GM12878 (cell line): ENCODE results near the gene ANKRD6. TPM values are rescaled to one million over a fixed set of nuclear protein-coding genes. Genes with fewer than 3 reads are reported as not detected.

Source experiments
- ATAC-seq: fragments of 200-7000 bp; cut with Tn5 transposase; 3 replicates; pipeline ENCODE4 v1.9.1; 2020; ENCODE audit warnings: mild to moderate bottlenecking, moderate library complexity
- BruUV-seq: library from RNA; stranded (reverse); fragments of 400-500 nt; replicated peaks from 2 replicates; lab custom pipeline; 2021; lab: Mats Ljungman, UMichigan
- CTCF ChIA-PET: fragments of 300-600 bp; sonication (Branson Sonifier 250); formaldehyde crosslinking; extraction: SDS; loops from one replicate; lab custom pipeline; 2021; ENCODE audit warnings: inconsistent platforms; lab: Yijun Ruan, JAX
- POLR2A ChIA-PET: fragments of 350-600 bp; formaldehyde crosslinking; extraction: SDS; loops from one replicate; lab custom pipeline; 2021; ENCODE audit warnings: inconsistent platforms; lab: Charles Lee
- RAD21 ChIA-PET: fragments of 300-600 bp; sonication (Branson Sonifier 250); formaldehyde crosslinking; loops from one replicate; lab custom pipeline; 2023; ENCODE audit warnings: antibody characterized with exemption; ENCODE audit not compliant: unreplicated experiment; lab: Charles Lee
- SMC1A ChIA-PET: fragments of 300-600 bp; sonication (Branson Sonifier 250); formaldehyde crosslinking; loops from one replicate; lab custom pipeline; 2023; ENCODE audit not compliant: unreplicated experiment, uncharacterized antibody; lab: Charles Lee
- DNase-seq: peaks from one replicate; pipeline ENCODE4 v3.0.0-alpha.2; 2011; ENCODE audit warnings: low read depth, low spot score
- FAIRE-seq: peaks from 3 replicates; lab custom pipeline; 2011; peaks lifted over from hg19 to GRCh38; lab: Jason Lieb, UNC
- H2AFZ ChIP-seq: 2 replicates; pipeline ENCODE4 v1.6.0; 2011; ENCODE audit warnings: low read depth, low read length, control low read depth; ENCODE audit not compliant: control insufficient read depth
- H3K27ac ChIP-seq: 2 replicates; pipeline ENCODE4 v1.5.1; 2011; ENCODE audit warnings: control low read depth; ENCODE audit not compliant: control insufficient read depth, insufficient read depth
- H3K27me3 ChIP-seq, 2 experiments: replicated peaks in 1 of 2; 2 replicates each; pipeline versions ENCODE4 v1.6.0 to v1.6.1; 2011; ENCODE audit warnings: low read length in 1 of 2; ENCODE audit not compliant: control insufficient read depth in 2 of 2, insufficient read depth in 2 of 2
- H3K36me3 ChIP-seq, 2 experiments: 2 replicates each; pipeline ENCODE4 v1.5.1; 2011; ENCODE audit warnings: low read length in 1 of 2; ENCODE audit not compliant: control insufficient read depth in 2 of 2, insufficient read depth in 2 of 2
- H3K4me1 ChIP-seq: 2 replicates; pipeline ENCODE4 v1.6.1; 2011; ENCODE audit warnings: mild to moderate bottlenecking, low read length, moderate library complexity, mixed read lengths; ENCODE audit not compliant: control insufficient read depth, insufficient read depth
- H3K4me2 ChIP-seq: 2 replicates; pipeline ENCODE4 v1.6.0; 2011; ENCODE audit warnings: control low read depth; ENCODE audit not compliant: control insufficient read depth, insufficient read depth
- H3K4me3 ChIP-seq: fragments of 200-600 bp; sonication (generic); 2 replicates; pipeline ENCODE4 v1.5.1; 2016
- H3K79me2 ChIP-seq: 2 replicates; pipeline ENCODE4 v1.6.0; 2011; ENCODE audit warnings: low read length; ENCODE audit not compliant: control insufficient read depth, insufficient read depth
- H3K9ac ChIP-seq: 2 replicates; pipeline ENCODE4 v1.8.0; 2011; ENCODE audit warnings: low read length, control low read depth, mixed read lengths; ENCODE audit not compliant: control insufficient read depth, insufficient read depth
- H3K9me3 ChIP-seq: replicated peaks from 3 replicates; pipeline ENCODE4 v1.5.1; 2011; ENCODE audit warnings: mild to moderate bottlenecking, low read length; ENCODE audit not compliant: control insufficient read depth, insufficient read depth
- H4K20me1 ChIP-seq: 2 replicates; pipeline ENCODE4 v1.6.0; 2011; ENCODE audit not compliant: control insufficient read depth, insufficient read depth
- BCL11A ChIP-seq: IDR thresholded peaks from 2 replicates; pipeline ENCODE4 v1.6.1; 2011; ENCODE audit warnings: low read depth, low read length
- HDGF ChIP-seq: fragments of 450-650 bp; IDR thresholded peaks from 2 replicates; pipeline ENCODE4 v1.6.1; 2016; ENCODE audit warnings: antibody characterized with exemption
- IKZF1 ChIP-seq: fragments of 450-650 bp; conservative IDR thresholded peaks from 2 replicates; pipeline ENCODE4 v1.6.1; 2017; ENCODE audit warnings: antibody characterized with exemption, mild to moderate bottlenecking
- WGBS: methylation state at CpG from one replicate; pipeline ENCODE4 v1.1.6; 2016; ENCODE audit warnings: low lambda C conversion rate; ENCODE audit not compliant: insufficient replicate concordance, insufficient coverage; ENCODE audit errors: missing lambda C conversion rate; 5-methylcytosine and 5-hydroxymethylcytosine counted together
- in situ Hi-C: fragments of 300-500 bp; cut with MboI; formaldehyde crosslinking; loops from 9 replicates; pipeline ENCODE4 v1.14.3; 2018; ENCODE audit warnings: mixed read lengths
- intact Hi-C: fragments of 100-400 bp; cut with micrococcal nuclease; formaldehyde crosslinking; loops from one replicate; pipeline ENCODE4 v1.14.2; 2022; ENCODE audit not compliant: unreplicated experiment
- polyA plus RNA-seq, 11 experiments: library from polyadenylated mRNA; depleted of rRNA in 4 of 11; unstranded in 6 of 11; stranded (reverse) in 5 of 11; fragments of >200 nt; fragmentation: Nextera tagmentation in 4 of 11; fragmentation: Illumina TruSeq in 1 of 11; extraction: Ambion mirVana in 4 of 11; extraction: Trizol in 1 of 11; gene quantifications; 1 replicate in 1 of 11; 2 replicates in 10 of 11; pipeline versions ENCODE4 v1.2.1 to v1.2.3, GENCODE V29; 2011 to 2016; ENCODE audit warnings: inconsistent platforms in 2 of 11, missing spikeins in 2 of 11, low read depth in 1 of 11
- total RNA-seq, 4 experiments: library from RNA; depleted of rRNA in 3 of 4; stranded (reverse); fragments of >200 nt in 3 of 4; fragmentation: Illumina TruSeq in 1 of 4; extraction: Trizol in 1 of 4; gene quantifications; 2 replicates each; pipeline versions ENCODE4 v1.2.1 to v1.2.3, GENCODE V29; 2013 to 2021
- TF ChIP-seq, protein P1 (sequence below): fragments of 450-650 bp; IDR thresholded peaks from 2 replicates; pipeline ENCODE4 v1.6.1; 2016; ENCODE audit warnings: mild to moderate bottlenecking, moderate library complexity, borderline replicate concordance

Gene ANKRD6
- total and polyA plus RNA-seq, 10 of the 15 experiments (the other 5 are each of a cell fraction or from before 2014, with no cell fraction given), result 0.03 to 0.90 (median 0.38) TPM

DNA sequence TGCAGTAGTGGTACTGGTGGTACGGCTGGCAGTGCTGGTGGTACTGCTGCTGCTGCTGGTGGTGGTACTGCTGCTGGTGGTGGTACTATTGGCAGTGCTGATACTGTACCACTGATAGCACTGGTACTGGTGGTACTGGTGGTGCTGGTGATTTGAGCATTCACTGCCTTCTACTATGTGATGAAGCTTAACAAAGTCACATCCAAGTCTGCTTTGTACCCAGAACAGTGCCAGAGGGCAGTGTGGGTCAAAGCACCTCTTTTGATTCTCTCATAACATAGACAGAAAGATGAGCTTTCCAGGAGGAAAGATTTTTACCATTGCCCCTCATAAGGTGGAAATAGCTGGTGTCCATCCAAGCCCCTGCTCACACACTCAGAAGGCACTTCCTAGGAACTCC, 48.7 kb downstream of the ANKRD6 start:
- in situ Hi-C loops, result no loop called here
- H3K4me1 ChIP-seq, result no peaks in the 10 kb centered on the region
- no peak for TF ChIP-seq BCL11A
- RAD21 ChIA-PET, result no interaction called here
- CTCF ChIA-PET, result interaction anchor here (1.0 kb wide), 1 partner anchor 49 kb away, joined by 3 read pairs; no protein-coding TSS in a partner anchor
- 89% methylated on average over 1 of the region's 1 CpG for WGBS
- intact Hi-C loops, result no loop called here
- DNase-seq (no peak), ATAC-seq (no peak), FAIRE-seq (no peak)
- H4K20me1 ChIP-seq, result no peaks in the 10 kb centered on the region
- no peaks in the 10 kb centered on the region for H3K36me3 ChIP-seq
- H2AFZ ChIP-seq, result no peak overlapping the region
- no peak overlapping the region for H3K4me2 ChIP-seq
- BruUV-seq, result no TSS peak
- SMC1A ChIA-PET, result no interaction called here
- H3K9me3 ChIP-seq, result no peaks in the 10 kb centered on the region
- no peaks in the 10 kb centered on the region for H3K27me3 ChIP-seq
- no peak overlapping the region for H3K4me3 ChIP-seq
- H3K9ac ChIP-seq, result no peak overlapping the region
- no peak overlapping the region for H3K27ac ChIP-seq
- no peaks in the 10 kb centered on the region for H3K79me2 ChIP-seq
- POLR2A ChIA-PET, result no interaction called here

DNA sequence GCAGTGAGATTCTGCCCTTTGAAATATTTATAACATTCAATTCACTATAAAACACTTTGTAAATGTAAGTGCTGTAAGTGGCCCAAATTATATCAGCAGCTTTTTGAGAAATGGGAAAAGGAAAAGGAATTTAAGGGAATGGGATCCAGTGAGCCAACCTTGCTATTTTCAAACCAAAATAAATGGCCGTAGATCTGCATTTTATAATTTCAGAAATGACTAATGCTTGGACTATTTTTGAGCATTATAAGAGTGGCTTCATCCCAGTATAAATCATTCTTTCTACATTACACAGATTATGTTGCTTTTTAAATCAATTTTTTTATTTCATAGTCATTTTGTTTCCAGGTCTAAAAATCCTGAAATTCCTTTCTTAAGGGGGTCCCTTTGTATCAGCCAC, 49.2 kb downstream of the ANKRD6 start:
- in situ Hi-C loops, result no loop called here
- H3K4me3 ChIP-seq, result no peak overlapping the region
- DNase-seq (no peak), FAIRE-seq (no peak), ATAC-seq (no peak)
- H3K4me1 ChIP-seq, result no peaks in the 10 kb centered on the region
- no peaks in the 10 kb centered on the region for H4K20me1 ChIP-seq
- CTCF ChIA-PET, result interaction anchor here (1.0 kb wide), 1 partner anchor 50 kb away, joined by 3 read pairs; no protein-coding TSS in a partner anchor
- 100% methylated on average over 1 of the region's 1 CpG for WGBS
- H3K9ac ChIP-seq, result no peak overlapping the region
- BruUV-seq, result no TSS peak
- no peak overlapping the region for H2AFZ ChIP-seq
- RAD21 ChIA-PET, result no interaction called here
- H3K27me3 ChIP-seq, result no peaks in the 10 kb centered on the region
- no peak overlapping the region for H3K27ac ChIP-seq
- no peaks in the 10 kb centered on the region for H3K36me3 ChIP-seq
- SMC1A ChIA-PET, result no interaction called here
- POLR2A ChIA-PET, result no interaction called here
- TF ChIP-seq, protein P1, sequence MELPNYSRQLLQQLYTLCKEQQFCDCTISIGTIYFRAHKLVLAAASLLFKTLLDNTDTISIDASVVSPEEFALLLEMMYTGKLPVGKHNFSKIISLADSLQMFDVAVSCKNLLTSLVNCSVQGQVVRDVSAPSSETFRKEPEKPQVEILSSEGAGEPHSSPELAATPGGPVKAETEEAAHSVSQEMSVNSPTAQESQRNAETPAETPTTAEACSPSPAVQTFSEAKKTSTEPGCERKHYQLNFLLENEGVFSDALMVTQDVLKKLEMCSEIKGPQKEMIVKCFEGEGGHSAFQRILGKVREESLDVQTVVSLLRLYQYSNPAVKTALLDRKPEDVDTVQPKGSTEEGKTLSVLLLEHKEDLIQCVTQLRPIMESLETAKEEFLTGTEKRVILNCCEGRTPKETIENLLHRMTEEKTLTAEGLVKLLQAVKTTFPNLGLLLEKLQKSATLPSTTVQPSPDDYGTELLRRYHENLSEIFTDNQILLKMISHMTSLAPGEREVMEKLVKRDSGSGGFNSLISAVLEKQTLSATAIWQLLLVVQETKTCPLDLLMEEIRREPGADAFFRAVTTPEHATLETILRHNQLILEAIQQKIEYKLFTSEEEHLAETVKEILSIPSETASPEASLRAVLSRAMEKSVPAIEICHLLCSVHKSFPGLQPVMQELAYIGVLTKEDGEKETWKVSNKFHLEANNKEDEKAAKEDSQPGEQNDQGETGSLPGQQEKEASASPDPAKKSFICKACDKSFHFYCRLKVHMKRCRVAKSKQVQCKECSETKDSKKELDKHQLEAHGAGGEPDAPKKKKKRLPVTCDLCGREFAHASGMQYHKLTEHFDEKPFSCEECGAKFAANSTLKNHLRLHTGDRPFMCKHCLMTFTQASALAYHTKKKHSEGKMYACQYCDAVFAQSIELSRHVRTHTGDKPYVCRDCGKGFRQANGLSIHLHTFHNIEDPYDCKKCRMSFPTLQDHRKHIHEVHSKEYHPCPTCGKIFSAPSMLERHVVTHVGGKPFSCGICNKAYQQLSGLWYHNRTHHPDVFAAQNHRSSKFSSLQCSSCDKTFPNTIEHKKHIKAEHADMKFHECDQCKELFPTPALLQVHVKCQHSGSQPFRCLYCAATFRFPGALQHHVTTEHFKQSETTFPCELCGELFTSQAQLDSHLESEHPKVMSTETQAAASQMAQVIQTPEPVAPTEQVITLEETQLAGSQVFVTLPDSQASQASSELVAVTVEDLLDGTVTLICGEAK, result no peak
- no peak for TF ChIP-seq HDGF
- no peak for TF ChIP-seq IKZF1
- no peaks in the 10 kb centered on the region for H3K79me2 ChIP-seq
- intact Hi-C loops, result no loop called here
- no peaks in the 10 kb centered on the region for H3K9me3 ChIP-seq
- no peak overlapping the region for H3K4me2 ChIP-seq
